OCI-LY1 (cell line): Measurements from ENCODE around the gene MPDU1.

Experiments used
- CTCF ChIP-seq: fragments of 200-600 bp; sonication (generic), shearing (Covaris generic); IDR thresholded peaks from 2 replicates; pipeline ENCODE4 v1.5.1; 2017; ENCODE audit warnings: mild to moderate bottlenecking, antibody characterized with exemption, low read length, moderate library complexity, mixed read lengths
- EZH2 ChIP-seq: fragments of 200-600 bp; sonication (generic), shearing (Covaris generic); IDR thresholded peaks from 2 replicates; pipeline ENCODE4 v1.8.0; 2017; ENCODE audit warnings: borderline replicate concordance, mixed run types, mild to moderate bottlenecking, antibody characterized with exemption, low read length, moderate library complexity, mixed read lengths

- no peak for TF ChIP-seq CTCF
- TF ChIP-seq EZH2, result no peak
Observed at GRCh38 chr17:7555320-7555948, 28.2 kb upstream of the MPDU1 start.
